Amygdala (tissue), 56 donors: Measurements from ENCODE around the gene CHGA.

Source experiments
- DNase-seq, 56 donors: peaks; one replicate each; lab custom pipeline; 2025; lab: John Stamatoyannopoulos, UW

The CHGA gene

DNA sequence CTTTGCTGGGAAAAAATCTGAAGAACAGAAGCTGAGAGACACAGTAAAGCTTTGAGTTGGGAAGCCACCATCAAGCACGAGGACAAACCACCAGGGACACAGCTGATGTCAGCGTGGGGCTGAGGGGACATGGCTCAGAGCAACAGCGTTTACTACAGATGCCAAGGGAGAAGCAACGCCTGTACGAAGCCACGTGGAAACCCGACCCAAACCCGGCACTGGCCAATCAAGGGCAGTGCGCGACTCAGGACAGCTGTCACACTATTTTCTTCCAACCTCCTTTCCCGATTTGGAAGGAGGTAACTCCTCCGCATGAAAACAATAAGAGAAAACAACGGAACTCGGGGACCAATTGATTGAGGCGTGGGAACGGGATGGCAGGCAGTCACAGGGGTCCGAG, 20.2 kb upstream of the CHGA start:
- DNase-seq, result peak in 1 of 56 donors; percentile 8

DNA sequence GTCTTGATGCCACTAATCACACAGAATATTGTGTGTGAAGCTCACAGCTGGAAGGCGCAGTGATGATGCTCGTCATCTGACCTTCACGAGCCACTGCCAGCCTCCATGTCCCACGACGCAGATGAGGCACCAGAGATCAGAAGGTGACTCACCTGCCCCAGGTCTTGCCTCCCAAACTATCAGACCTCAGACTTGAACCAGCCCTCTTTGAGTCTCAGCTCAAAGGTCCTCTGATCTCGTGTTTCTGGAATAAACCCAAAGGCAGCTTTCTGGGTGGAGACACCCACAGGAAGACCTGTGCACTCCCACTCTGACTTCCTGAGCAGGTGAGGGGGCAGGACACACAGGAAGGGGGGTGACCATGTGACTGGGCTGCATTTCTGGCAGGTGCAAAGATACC, 19.6 kb upstream of the CHGA start:
- no peak for DNase-seq

DNA sequence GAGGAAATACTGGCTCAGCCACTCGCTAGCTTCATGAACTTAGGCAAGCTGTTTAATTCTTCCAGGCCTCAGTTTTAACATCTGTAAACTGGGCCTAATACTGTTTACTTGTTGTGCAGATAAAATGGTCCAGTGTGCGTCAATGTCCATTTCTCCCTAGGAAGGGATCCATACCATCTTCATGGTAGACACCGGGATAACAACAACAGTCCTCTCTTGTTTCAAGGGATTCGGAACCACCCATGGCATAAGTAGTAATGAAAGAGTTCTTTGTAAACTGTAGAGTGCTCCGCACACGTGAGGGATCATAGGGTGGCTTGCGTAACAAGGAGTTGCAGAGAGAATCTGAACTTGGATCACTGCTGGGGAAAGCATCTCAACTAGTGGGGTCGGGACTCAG, 17.3 kb upstream of the CHGA start:
- DNase-seq, result no peak

DNA sequence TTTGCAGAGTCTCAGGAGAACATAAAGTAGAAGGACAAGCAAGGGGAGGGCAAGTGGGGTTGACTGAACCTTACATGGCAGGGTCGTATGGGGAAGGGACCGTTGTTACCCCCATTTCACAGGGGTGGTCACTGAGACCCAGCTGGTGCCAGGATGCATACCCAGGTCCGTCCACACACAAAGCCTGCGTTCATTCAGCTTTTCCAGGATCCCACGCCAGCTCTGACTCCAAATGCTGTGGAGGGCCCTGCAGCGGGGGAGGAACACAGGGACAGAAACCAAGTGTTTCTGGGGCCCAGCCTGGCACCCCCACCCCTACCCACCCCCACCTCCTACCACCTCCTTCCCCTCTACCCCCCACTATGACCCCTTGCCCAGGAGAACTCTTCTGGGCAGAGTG, 16.5 kb upstream of the CHGA start:
- no peak for DNase-seq

DNA sequence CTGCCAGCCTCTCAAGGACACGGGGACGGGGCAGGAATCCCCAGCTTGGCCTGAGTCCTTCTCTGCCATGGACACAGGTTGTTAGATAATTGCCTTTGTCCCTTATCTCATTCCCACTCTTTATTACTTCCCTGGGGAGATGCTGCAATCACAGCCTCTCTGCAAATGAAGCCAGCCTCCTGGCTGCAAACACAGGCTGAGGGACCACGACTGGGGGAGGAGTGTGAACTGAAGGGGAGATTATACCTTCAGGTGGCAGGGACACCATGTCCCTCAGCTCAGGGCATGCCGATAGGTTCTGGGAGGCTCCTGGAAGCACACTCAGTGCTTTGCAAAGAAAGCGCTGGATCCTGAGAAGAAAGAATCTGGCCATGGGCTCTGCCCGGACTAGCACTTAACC, 16.1 kb upstream of the CHGA start:
- no peak for DNase-seq

DNA sequence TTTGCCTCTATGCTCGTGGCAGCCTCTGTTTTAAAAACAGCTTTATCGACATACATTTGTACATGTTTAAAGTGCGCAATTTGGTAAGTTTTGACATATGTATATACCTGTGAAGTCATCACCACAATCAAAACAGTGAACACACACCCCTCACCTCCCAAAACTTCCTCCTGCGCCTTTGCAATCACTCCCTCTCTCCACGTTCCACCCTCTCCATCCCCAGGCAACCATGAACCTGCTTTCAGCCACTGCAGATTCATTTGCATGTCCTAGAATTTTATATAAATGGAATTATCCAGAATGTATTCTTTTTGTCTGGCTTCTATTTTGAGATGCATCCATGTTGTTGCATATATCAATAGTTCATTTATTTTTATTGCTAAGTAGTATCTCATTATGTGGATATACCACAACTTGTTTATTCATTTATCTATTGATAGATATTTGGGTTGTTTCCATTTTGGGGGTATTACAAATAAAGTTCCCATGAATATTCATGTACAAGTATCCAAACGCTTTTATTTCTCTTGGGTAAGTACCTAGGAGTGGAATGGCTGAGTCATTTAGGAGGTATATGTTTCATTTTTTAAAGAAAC, 15.5 kb upstream of the CHGA start:
- DNase-seq, result no peak

DNA sequence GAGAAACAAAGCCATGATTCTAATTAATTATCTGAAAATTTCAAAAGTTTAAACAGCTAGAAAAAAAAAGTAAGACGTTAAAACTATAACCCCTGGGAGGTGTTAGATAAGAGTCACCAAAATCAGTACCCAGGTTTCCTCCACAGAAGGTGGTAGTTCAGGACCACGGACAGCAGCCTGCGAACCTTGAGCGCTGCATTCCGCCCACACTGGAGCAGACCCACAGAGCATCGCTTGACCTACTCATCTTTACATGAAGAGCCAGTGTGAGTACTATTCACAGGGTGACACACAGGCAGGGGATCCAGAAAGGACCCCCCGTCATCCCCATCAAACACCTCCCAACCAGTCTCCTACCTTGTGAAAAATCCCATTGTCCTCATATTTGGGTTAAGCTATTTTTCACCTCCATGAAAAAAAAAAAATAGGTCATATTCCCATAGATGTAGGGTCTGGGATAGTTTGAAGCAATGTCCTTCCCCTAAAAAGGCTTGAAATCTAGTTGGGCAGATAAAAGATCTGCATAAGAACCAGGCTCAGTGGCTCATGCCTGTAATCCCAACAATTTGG, 8.8 kb upstream of the CHGA start:
- DNase-seq, result peak in 3 of 56 donors; percentile 4 to 11 (median 11)

DNA sequence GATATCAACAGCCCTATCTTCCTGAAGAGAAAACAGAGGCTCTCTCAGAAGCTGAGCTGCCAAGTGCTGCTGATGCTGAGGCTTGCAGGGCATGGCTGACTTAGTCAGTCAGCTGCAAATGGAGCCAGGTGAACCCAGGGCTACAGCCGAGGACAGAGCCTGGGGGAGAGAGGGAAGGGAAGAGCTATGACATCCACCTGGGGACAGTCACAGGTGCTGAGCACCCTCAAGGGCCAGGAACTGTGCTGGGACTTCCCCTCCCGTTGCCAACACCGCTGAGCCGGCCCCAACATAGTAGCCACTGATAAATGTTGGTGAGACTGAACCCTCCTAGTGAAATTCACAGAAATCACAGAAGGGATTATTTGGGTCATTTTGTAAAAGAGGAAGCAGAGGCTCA, 6.7 kb upstream of the CHGA start:
- DNase-seq, result no peak

DNA sequence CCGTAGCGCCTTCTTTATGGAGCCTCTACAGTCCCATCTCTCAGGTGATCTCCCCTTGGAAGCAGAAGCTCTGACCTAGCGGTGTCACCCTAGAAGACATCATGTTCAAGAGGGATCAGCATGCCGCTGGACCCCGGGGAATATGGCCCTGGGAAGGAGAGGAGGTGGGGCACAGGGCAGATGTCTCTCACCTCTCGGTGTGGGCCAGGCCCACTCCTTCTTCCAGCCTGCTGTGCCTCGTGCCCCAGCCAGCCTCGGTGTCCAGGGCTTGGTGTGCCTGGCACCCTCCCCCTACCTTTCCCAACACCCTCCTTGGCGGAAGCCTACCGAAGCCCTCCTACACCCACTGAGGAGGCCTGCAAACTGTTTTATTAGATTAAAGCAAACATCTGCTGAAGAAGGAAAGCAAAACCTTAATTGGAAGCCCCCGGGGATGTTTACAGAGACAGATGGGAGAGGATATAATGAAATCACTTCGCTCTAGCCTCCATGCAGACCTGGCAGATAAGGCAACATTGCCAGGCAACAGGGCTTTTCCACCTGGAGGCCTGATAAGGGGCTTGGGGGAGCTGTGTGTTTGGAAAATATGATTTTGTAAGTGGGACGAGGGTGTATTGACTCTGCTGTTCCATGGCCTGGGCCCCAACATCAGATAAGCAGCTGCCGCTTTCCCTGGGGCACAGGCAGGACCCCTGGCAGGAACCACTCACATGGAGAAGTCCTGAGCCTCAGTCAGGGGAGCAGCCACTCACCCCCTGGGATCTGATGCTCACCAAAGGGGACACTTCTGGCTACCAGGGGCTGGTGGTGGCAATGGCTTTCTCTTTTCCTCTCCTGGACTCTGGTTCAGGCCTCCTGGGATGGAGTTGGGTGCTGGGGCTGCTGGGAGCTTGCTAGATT, 5.7 kb upstream of the CHGA start:
- no peak for DNase-seq

DNA sequence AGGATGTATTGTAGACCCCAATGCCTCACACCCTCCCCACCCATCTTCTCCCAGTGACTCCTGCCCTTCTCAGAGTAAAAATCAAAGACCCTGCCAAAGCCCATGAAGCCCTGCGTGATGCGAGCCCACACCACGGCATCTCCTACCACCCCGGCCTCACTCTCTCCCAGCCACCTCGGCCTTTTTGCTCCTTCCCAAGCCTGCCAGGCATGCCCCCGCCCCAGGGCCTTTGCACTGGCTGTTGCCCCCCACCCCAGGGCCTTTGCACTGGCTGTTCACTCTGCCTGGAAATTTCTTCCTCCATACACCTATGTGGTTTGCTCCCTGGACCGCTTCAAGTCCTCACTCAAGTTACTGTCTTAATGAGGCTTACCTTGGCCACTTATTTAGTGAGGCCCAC, 5.0 kb upstream of the CHGA start:
- DNase-seq, result no peak

DNA sequence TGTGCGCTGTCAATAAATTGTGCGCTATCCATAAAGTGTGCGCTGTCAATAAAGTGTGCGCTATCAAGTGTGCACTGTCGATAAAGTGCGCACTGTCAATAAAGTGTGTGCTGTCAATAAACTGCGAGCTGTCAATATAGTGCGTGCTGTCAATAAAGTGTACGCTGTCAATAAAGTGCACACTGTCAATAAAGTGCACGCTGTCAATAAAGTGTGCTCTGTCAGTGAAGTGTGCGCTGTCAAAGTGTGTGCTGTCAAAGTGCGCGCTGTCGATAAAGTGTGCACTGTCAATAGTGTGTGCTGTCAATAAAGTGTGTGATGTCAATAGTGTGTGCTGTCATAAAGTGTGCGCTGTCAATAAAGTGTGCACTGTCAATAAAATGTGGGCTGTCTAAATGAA, 2.9 kb upstream of the CHGA start:
- DNase-seq, result no peak

DNA sequence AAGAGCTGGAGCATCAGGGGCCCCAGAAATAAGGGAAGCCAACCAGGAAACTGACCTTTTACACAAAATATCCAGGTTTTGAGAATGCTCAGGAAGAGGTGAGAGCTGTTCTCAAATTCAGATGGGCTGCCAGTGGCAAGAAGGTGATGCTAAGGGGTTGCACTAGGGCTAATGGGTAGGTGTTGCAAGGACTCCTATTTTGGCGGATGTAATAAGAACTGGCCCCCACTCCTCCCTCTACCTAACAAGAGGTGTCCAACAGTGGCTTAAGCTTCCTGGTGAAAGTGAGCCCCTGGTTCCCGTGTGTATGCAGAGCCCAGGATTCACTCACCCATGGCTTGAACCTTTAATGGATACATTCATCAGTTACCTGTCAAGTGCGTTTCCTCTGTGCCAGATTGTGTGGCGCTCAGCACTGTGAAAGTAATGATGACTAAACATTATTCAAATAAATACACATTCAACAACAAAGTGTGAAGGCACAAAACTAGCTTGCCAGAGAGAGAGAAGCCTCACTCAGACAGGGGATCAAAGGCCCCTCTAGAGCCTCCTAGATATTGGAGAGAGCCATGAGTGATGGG, 705 bp upstream of the CHGA start:
- no peak for DNase-seq

DNA sequence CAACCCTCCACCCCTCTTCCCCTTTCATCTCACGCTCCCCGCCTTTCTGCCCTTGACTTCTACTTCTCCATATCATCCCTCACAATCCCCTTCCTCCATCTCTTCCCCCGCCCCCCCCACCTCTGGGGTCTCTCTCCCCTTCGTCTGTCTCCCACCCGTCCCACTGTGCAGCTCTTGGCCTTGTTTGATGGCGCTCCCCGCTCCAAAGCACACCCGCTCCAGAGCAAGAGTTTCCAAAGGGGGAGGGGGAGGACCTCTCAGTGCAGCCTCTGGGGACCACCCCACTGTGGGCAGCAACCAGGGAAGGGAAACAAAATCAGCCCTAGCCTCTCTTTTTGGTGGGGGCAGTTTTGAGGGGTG, 774 bp downstream of the CHGA start:
- DNase-seq, result no peak

DNA sequence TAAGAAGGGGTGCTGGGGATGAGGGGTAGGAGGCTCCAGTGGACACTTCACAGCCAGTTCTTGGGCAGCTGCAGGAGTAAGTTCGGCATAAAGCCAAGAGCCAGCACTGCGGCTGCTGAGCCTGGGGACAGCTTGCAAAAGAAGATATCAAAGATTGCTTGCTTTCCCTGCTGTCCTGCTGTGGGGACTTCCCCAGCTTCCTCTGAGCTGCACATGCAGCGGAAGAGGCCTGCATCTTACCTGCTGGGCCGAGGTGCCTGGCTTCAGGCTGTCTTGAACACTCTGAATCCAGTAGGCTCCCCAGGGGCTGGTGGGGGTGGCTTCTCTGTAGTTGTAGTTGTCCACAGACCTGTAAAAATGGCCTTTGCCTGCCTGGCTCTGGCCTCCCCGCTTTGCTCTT, 1.3 kb downstream of the CHGA start:
- DNase-seq, result no peak

DNA sequence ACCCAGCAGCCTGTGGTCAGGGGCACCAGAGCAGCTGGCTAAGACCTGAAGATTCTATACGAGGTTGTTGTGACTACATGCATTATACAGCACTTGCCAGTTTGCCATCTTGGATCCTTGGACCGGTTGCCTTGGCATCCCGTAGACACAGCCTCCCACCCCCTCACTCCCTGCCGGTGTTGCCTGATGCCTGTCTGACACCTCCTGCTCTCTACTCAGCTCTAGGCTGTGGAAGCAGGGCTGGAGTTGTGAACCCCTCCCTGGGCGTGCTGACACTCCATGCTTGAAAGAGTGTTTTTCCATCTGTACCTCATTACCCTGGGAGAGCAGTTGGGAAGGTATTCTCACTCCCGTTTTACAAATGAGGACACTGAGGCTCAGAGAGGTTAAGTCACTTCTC, 2.5 kb downstream of the CHGA start:
- peak in 13 of 56 donors; percentile 10 to 51 (median 26) for DNase-seq

DNA sequence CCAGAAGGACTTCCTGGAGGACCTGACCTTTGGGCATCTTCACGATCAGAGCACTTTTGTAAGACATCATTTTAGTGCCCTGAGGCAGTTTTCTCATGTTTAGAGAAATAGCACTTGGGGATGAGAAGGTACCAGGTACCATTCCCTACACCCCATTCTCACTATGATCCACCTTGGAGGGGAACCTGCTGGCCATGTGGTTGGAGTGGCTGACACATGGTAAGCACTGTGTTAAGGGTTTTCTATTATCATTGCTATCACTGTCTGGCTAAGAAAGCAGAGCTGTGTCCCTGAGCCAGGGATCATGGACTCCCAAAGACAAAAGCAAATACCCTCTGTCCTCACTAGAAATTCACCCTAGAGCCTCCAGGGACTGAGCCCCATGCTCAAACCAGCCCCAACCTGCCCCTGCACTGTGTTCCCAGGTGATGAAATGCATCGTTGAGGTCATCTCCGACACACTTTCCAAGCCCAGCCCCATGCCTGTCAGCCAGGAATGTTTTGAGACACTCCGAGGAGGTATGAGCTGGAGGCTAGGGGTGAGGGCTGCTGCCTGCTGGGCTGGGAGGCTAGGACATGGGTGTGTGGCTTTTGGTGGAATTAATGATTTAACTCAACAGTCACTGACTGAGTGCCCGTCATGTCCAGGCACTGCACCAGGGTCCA, 3.4 kb downstream of the CHGA start:
- DNase-seq, result no peak

DNA sequence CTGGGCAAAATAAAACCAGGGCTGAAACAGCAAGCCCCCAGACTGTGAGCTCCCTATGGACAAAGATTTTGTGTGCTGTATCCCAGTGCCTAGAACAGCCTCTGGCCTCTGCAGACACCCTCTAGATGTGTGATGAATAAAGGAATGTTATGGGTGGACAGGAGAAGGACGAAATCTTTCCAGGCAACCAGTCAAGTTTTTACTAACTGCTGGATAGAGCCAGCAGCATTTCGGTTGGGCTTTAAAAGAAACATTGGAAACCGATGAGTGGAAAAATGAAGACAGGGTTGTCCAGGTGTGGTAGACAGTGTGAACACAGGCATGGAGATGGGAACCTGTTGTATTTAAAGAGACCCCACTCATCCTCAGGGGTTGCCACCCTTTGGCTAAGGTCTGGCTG, 4.0 kb downstream of the CHGA start:
- no peak for DNase-seq

DNA sequence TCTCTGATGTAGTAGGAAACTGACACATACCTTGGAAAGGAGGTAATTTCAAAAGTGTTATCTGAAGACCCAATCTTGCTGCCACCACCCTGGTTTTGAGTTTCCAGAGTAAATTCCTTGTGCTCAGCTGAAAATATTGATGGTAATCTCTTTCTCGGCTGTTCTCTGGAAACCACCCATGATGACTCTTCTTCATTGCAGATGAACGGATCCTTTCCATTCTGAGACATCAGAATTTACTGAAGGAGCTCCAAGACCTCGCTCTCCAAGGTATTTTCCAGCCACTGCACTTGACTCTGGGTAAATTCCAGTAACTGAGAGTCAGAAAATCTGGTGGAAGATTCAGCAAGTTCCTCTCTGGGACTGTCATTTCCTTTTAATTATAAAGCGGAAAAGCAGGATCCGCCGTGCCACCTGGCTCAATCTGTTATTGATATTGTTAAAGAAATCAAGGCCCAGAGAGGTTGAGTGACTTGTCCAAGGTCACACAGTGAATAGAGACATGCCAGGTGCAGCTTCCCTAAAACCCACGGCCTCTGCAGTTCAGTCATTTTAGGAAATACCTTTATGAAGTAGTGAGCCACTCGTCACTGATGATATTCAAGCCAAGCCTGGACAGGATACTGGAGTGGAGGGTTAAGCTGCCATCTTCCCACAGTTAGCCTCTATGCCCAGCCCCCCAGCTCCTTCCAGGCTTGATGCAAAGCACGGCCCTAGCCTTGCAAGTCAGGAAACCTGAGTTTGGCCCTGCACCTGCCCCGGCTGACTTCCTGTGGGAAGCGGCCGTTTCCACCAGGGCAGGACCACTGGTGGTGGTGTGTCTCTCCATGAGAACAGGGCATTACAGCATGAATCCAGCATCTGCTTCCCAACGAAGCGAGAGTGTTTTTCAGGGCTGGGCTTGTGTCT, 4.7 kb downstream of the CHGA start:
- no peak for DNase-seq

DNA sequence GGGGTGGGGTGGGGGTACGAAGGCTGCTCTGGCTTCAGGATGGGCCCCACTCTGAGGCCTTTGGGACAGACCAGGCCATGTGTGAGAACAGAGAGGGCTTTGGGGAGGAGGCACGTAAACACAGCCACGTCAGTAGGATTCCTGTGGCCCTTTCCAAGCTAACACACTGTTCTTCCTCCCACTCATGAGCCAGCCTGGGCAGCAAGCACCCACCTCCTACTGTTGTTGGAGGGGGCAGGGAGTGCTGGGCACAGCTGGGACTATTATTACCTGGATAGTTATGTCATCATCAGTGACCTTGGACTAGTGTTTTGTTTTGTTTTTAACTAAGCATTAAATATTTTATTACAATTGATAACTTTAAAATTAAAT, 5.3 kb downstream of the CHGA start:
- peak in 1 of 56 donors; percentile 6 for DNase-seq
